ENCODE results near the gene HOTAIR. TPM values are rescaled to one million over a fixed set of nuclear protein-coding genes. Genes with fewer than 3 reads are reported as not detected.

Gene HOTAIR
- total RNA-seq, 1 donor from 2014 or later: not detected

DNA sequence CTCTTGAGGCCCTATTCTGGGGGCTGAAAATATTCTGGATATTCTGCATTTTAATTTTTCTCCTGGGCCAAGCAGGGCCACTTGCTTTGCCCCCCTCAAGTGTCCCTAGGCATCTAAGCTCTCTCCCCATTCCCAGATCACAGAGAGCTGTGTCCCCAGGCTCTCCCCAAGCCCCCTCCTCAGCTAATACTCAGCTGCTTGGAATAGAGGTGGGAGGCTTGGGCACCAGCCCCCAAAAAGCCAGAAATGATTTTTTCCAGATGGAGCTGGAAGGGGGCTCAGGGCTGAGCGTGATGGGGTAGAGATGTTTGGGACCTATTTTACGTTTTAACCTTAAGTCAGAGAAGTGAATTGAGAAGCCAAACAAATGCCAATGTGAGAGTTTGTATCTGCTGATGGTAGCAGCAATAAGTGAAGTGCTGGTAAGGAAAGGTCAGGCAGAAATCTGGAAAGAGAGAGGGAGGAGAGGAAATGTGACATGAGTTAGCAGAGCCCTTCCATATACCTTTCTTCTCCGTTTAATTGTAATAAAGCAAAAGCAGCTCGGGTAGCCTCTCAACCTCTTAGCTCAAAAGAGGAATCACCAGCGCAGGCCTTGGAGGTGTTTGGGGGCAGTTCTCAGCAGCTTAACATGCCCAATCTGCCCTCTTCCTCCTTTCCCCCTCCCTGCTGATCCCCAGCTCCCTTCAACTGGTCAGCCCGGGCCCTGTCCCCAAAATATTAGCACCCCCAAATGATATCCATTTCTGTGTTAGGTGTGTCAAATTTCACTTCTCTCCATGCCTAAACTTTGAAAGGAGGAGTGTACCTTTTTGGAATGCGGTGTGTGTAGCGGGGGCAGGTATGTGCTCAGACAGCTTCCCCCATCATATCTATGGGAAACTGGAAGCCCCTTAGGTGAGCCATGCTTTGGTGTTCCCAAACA, 48.5 kb upstream of the HOTAIR start:
- H4K20me1 ChIP-seq (ENCODE audit: insufficient read depth, low read length): no peaks in the 10 kb centered on the region
- no peaks in the 10 kb centered on the region for H3K36me3 ChIP-seq (ENCODE audit: insufficient read depth, low read length)
- H3K27ac ChIP-seq (ENCODE audit: low read depth, low read length): no peak overlapping the region
- Mint-ChIP-seq H3K36me3 (ENCODE audit: low read depth, unreplicated experiment) (peaks cover 2% of the 10 kb centered on the region), H3K9me3 (ENCODE audit: unreplicated experiment) (peaks cover 12% of the 10 kb centered on the region), H3K27me3 (ENCODE audit: low read depth, unreplicated experiment) (peaks cover 94% of the 10 kb centered on the region), H3K4me3 (ENCODE audit: unreplicated experiment) (no peak overlapping the region), H3K4me1 (ENCODE audit: low read depth, unreplicated experiment) (no peaks in the 10 kb centered on the region), H3K27ac (ENCODE audit: unreplicated experiment) (no peak overlapping the region)
- DNase-seq (ENCODE audit: low read depth) (no peak), FAIRE-seq (no peak)
- H3K4me1 ChIP-seq (ENCODE audit: insufficient read depth, low read length): no peaks in the 10 kb centered on the region
- H2AFZ ChIP-seq (ENCODE audit: low read depth, low read length): no peak overlapping the region
- no peak overlapping the region for H3K9ac ChIP-seq (ENCODE audit: low read length)
- no peaks in the 10 kb centered on the region for H3K79me2 ChIP-seq (ENCODE audit: insufficient read depth, low read length)
- no peak overlapping the region for H3K4me3 ChIP-seq (ENCODE audit: insufficient read depth, low read depth, low read length)
- no peaks in the 10 kb centered on the region for H3K9me3 ChIP-seq (ENCODE audit: insufficient read depth, low read depth, low read length)
- TF ChIP-seq, protein P1, sequence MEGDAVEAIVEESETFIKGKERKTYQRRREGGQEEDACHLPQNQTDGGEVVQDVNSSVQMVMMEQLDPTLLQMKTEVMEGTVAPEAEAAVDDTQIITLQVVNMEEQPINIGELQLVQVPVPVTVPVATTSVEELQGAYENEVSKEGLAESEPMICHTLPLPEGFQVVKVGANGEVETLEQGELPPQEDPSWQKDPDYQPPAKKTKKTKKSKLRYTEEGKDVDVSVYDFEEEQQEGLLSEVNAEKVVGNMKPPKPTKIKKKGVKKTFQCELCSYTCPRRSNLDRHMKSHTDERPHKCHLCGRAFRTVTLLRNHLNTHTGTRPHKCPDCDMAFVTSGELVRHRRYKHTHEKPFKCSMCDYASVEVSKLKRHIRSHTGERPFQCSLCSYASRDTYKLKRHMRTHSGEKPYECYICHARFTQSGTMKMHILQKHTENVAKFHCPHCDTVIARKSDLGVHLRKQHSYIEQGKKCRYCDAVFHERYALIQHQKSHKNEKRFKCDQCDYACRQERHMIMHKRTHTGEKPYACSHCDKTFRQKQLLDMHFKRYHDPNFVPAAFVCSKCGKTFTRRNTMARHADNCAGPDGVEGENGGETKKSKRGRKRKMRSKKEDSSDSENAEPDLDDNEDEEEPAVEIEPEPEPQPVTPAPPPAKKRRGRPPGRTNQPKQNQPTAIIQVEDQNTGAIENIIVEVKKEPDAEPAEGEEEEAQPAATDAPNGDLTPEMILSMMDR (IDR thresholded peaks at IDR 0.05; ENCODE audit: insufficient read depth, low read depth, low read length): no peak
- no peak for TF ChIP-seq EZH2 (IDR thresholded peaks at IDR 0.05; ENCODE audit: insufficient read depth, low read length)
- no peak overlapping the region for H3K4me2 ChIP-seq (ENCODE audit: low read length)
- H3K27me3 ChIP-seq (ENCODE audit: insufficient read depth, low read length): peaks cover 88% of the 10 kb centered on the region

DNA sequence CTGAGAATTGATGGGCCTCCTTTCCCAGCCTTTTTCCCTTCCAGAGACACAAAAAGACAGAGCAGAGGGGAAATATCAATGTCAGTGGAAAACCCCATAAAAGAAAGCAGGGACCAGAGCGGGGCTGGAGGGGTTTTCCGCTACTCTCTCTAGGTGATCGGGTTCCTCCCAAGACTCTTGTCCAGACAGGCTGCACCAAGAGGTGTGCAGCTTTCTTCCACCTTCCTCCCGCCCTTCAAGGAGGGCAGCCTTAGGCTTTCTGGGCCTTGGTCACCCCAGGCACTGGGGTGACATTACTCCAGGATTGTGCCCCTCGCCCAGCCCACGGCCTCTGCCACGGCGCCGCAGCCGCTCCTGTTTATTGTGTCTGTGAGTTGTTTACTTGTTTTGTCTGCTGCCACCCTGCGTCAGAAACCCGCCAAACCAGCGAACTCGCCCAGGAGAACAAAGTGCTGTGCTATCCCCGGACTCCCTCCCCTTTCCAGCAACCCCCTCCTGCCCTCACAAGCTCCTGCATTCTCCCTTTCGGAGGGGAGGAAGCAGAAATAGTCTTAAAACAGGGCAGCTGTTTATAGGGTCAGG, 46.8 kb upstream of the HOTAIR start:
- no peak for DNase-seq (ENCODE audit: low read depth)
- Mint-ChIP-seq H3K4me3 (ENCODE audit: unreplicated experiment) (no peak overlapping the region), H3K36me3 (ENCODE audit: low read depth, unreplicated experiment) (peaks cover 2% of the 10 kb centered on the region), H3K9me3 (ENCODE audit: unreplicated experiment) (peaks cover 10% of the 10 kb centered on the region), H3K27me3 (ENCODE audit: low read depth, unreplicated experiment) (peaks cover 86% of the 10 kb centered on the region), H3K27ac (ENCODE audit: unreplicated experiment) (no peak overlapping the region), H3K4me1 (ENCODE audit: low read depth, unreplicated experiment) (no peaks in the 10 kb centered on the region)
- H3K4me2 ChIP-seq (ENCODE audit: low read length): no peak overlapping the region
- no peak for FAIRE-seq
- no peaks in the 10 kb centered on the region for H3K36me3 ChIP-seq (ENCODE audit: insufficient read depth, low read length)
- no peaks in the 10 kb centered on the region for H4K20me1 ChIP-seq (ENCODE audit: insufficient read depth, low read length)
- no peaks in the 10 kb centered on the region for H3K4me1 ChIP-seq (ENCODE audit: insufficient read depth, low read length)
- no peak overlapping the region for H3K9ac ChIP-seq (ENCODE audit: low read length)
- no peaks in the 10 kb centered on the region for H3K9me3 ChIP-seq (ENCODE audit: insufficient read depth, low read depth, low read length)
- H3K4me3 ChIP-seq (ENCODE audit: insufficient read depth, low read depth, low read length): no peak overlapping the region
- H3K27me3 ChIP-seq (ENCODE audit: insufficient read depth, low read length): peaks cover 85% of the 10 kb centered on the region
- no peak overlapping the region for H3K27ac ChIP-seq (ENCODE audit: low read depth, low read length)
- TF ChIP-seq, protein P1 (IDR thresholded peaks at IDR 0.05; ENCODE audit: insufficient read depth, low read depth, low read length): no peak
- TF ChIP-seq EZH2 (IDR thresholded peaks at IDR 0.05; ENCODE audit: insufficient read depth, low read length): peak; percentile 59
- H3K79me2 ChIP-seq (ENCODE audit: insufficient read depth, low read length): no peaks in the 10 kb centered on the region
- no peak overlapping the region for H2AFZ ChIP-seq (ENCODE audit: low read depth, low read length)

All from astrocyte (in vitro differentiated cells and primary cell).